Loucy (cell line): Measurements from ENCODE around the gene PPTC7.
"Not testable (repeated sequence)": the region's sequence is repeated elsewhere in the genome, so short reads cannot be mapped to it uniquely, and the experiment has no call there.

Experiments used
- H2AFZ ChIP-seq: fragments of 200-600 bp; sonication (generic); 2 replicates; pipeline ENCODE4 v1.6.0; 2016; ENCODE audit warnings: antibody characterized with exemption, mild to moderate bottlenecking, low read length, moderate library complexity
- H3F3A ChIP-seq: fragments of 200-600 bp; 2 replicates; pipeline ENCODE4 v1.6.0; 2016; ENCODE audit warnings: antibody characterized with exemption, low read depth, mild to moderate bottlenecking
- H3K27me3 ChIP-seq: fragments of 200-600 bp; sonication (generic); 2 replicates; pipeline ENCODE4 v1.6.1; 2014; ENCODE audit warnings: low read length, mild to moderate bottlenecking; ENCODE audit not compliant: insufficient read depth, poor library complexity, severe bottlenecking
- H3K36me3 ChIP-seq: fragments of 200-600 bp; sonication (generic); 2 replicates; pipeline ENCODE4 v1.6.1; 2016; ENCODE audit warnings: low read length; ENCODE audit not compliant: insufficient read depth
- H3K4me1 ChIP-seq: fragments of 200-600 bp; sonication (generic); 2 replicates; pipeline ENCODE4 v1.5.1; 2014; ENCODE audit warnings: low read length, mild to moderate bottlenecking; ENCODE audit not compliant: insufficient read depth, poor library complexity, severe bottlenecking
- H3K4me2 ChIP-seq: fragments of 200-600 bp; sonication (generic); 2 replicates; pipeline ENCODE4 v1.6.0; 2014; ENCODE audit warnings: antibody characterized with exemption, low read length, low read depth, mild to moderate bottlenecking; ENCODE audit not compliant: poor library complexity, severe bottlenecking
- H3K4me3 ChIP-seq: fragments of 200-600 bp; sonication (generic); 2 replicates; pipeline ENCODE4 v1.5.1; 2014; ENCODE audit warnings: low read length, mild to moderate bottlenecking, mixed read lengths; ENCODE audit not compliant: poor library complexity, severe bottlenecking
- H3K79me2 ChIP-seq: fragments of 200-600 bp; sonication (generic); 2 replicates; pipeline ENCODE4 v1.6.1; 2014; ENCODE audit warnings: low read length; ENCODE audit not compliant: insufficient read depth
- H3K9ac ChIP-seq: fragments of 200-600 bp; sonication (generic); 2 replicates; pipeline ENCODE4 v1.6.0; 2014; ENCODE audit warnings: mild to moderate bottlenecking, low read depth, low read length, moderate library complexity; ENCODE audit not compliant: poor library complexity, severe bottlenecking
- H3K9me2 ChIP-seq: fragments of 200-600 bp; sonication (generic); replicated peaks from 2 replicates; pipeline ENCODE4 v1.6.1; 2016; ENCODE audit warnings: low read depth, low read length, mixed read lengths
- H3K9me3 ChIP-seq: fragments of 200-600 bp; sonication (generic); 2 replicates; pipeline ENCODE4 v1.6.1; 2014; ENCODE audit warnings: mild to moderate bottlenecking, antibody characterized with exemption, low read length, low read depth; ENCODE audit not compliant: insufficient read depth
- H4K20me1 ChIP-seq: fragments of 200-600 bp; sonication (generic); 2 replicates; pipeline ENCODE4 v1.6.0; 2014; ENCODE audit warnings: antibody characterized with exemption, low read length, mild to moderate bottlenecking; ENCODE audit not compliant: insufficient read depth, poor library complexity, severe bottlenecking
- EZH2phosphoT487 ChIP-seq: fragments of 200-600 bp; IDR thresholded peaks from 2 replicates; pipeline ENCODE4 v1.6.1; 2018; ENCODE audit warnings: antibody characterized with exemption, mild to moderate bottlenecking, moderate library complexity, borderline replicate concordance
- TF ChIP-seq, protein P1 (sequence below): fragments of 200-600 bp; sonication (generic); conservative IDR thresholded peaks from 2 replicates; pipeline ENCODE4 v1.5.1; 2014; ENCODE audit warnings: mild to moderate bottlenecking, antibody characterized with exemption, low read length

Gene PPTC7

DNA sequence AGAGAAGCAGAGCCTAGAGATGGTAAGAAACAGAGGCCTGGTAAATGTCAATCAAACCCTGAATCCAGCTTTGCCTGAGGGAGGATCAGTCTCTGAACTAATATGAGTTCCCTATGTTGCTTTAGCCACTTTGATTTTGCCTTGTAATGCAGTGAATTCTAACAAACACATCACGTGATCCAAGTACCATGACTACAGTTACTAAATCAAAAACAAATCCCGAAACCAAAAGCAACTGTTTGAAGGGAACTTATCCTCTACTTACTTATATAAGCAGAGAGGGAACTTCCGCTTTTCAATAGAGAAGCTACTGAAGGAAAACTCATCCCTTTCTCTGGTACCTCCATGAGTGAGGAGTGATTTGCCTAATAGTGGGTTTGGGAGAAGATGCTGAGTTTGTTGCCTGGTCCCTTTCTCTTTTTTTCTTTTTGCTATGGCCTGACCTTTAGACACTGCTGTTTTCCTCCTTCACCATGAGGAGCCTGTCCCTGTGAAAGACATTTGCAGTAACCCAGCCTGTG is 7.7 kb upstream of the PPTC7 start:
- Histone ChIP-seq H3F3A (no peaks in the 10 kb centered on the region), H3K9ac (no peak overlapping the region), H3K4me2 (no peak overlapping the region), H2AFZ (peak overlapping the region; percentile 51), H3K4me1 (peaks cover under 1% of the 10 kb centered on the region), H3K9me3 (no peaks in the 10 kb centered on the region), H3K9me2 (no peaks in the 10 kb centered on the region), H3K4me3 (no peak overlapping the region), H3K79me2 (no peaks in the 10 kb centered on the region), H3K36me3 (no peaks in the 10 kb centered on the region), H4K20me1 (no peaks in the 10 kb centered on the region), H3K27me3 (no peaks in the 10 kb centered on the region)
- no peak for TF ChIP-seq EZH2phosphoT487
- TF ChIP-seq, protein P1, sequence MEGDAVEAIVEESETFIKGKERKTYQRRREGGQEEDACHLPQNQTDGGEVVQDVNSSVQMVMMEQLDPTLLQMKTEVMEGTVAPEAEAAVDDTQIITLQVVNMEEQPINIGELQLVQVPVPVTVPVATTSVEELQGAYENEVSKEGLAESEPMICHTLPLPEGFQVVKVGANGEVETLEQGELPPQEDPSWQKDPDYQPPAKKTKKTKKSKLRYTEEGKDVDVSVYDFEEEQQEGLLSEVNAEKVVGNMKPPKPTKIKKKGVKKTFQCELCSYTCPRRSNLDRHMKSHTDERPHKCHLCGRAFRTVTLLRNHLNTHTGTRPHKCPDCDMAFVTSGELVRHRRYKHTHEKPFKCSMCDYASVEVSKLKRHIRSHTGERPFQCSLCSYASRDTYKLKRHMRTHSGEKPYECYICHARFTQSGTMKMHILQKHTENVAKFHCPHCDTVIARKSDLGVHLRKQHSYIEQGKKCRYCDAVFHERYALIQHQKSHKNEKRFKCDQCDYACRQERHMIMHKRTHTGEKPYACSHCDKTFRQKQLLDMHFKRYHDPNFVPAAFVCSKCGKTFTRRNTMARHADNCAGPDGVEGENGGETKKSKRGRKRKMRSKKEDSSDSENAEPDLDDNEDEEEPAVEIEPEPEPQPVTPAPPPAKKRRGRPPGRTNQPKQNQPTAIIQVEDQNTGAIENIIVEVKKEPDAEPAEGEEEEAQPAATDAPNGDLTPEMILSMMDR: no peak

DNA sequence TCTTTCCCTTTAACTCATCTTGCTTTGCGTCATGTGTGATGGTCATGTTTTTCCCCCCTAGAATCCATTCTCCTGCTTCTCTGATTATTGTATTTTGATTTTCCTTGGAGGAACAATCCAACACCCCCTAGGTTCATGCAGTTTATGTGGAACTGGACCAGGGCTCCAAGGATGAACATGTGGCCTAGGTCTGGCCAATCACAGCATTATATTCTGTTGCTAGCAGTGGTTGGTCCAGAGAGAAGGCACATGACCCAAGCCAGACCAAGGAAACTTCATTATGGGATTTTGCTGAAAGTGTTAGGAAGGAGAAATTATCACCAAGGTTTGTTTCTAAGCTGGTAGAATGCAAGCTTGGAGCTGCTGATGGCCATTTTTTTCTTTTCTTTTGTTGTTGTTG is 6.9 kb upstream of the PPTC7 start:
- TF ChIP-seq, protein P1: no peak
- no peak for TF ChIP-seq EZH2phosphoT487
- Histone ChIP-seq H3K9ac (no peak overlapping the region), H3K4me3 (no peak overlapping the region), H3K9me2 (no peaks in the 10 kb centered on the region), H3K79me2 (no peaks in the 10 kb centered on the region), H4K20me1 (no peaks in the 10 kb centered on the region), H2AFZ (peak overlapping the region; percentile 35), H3F3A (no peaks in the 10 kb centered on the region), H3K27me3 (no peaks in the 10 kb centered on the region), H3K4me2 (no peak overlapping the region), H3K4me1 (peaks cover 9% of the 10 kb centered on the region), H3K36me3 (no peaks in the 10 kb centered on the region), H3K9me3 (no peaks in the 10 kb centered on the region)

DNA sequence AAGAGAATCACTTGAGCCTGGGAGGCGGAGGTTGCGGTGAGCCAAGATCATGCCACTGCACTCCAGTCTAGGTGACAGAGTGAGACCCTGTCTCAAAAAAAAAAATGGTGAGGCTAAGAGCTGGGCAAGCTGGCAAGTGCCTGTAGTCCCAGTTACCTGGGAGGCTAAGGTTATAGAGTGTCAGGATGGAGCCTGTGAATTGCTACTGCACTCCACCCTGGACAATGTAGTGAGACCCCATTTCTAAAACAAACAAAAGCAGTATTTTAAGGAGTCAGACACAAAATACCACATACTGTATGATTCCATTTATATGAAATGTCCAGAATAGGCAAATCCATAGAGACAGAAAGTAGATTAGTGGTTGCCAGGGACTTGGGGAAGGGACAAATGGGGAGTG is 4.0 kb upstream of the PPTC7 start:
- H4K20me1 ChIP-seq, H3F3A ChIP-seq, H3K9me3 ChIP-seq, H3K9ac ChIP-seq, H3K27me3 ChIP-seq, H2AFZ ChIP-seq, H3K9me2 ChIP-seq, H3K4me2 ChIP-seq, H3K36me3 ChIP-seq, H3K4me3 ChIP-seq: not testable (repeated sequence)
- H3K79me2 ChIP-seq: peaks cover 12% of the 10 kb centered on the region
- peaks cover 23% of the 10 kb centered on the region for H3K4me1 ChIP-seq

DNA sequence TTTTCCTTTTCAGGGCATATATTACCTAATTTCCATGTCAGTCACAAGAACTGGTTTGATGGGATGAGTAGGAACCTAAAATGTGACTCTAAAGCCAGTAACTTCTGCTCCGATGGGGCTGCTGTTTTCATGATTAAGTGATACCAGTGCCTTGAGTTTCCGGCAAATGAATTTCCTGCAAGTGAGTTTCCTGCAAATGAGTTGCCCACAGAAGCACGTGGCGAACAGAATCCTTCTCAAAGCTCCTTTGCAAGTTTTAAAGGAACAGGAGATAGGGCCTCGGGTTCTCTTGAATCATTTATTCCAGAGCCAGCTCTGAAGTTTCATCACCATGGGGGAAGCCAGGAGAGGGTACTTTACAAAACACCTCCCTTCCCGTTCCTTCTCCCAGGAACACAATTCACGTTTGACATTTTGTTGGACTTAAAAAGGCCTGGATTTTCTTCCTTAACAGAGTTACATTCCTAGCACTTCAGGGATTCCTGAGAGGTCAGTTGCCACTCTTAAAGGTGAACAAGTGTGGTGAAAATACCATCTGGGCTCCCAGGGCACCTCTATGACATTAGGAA is 2.2 kb upstream of the PPTC7 start:
- Histone ChIP-seq H3K4me1 (peaks cover 27% of the 10 kb centered on the region), H2AFZ (peak overlapping the region; percentile 81), H4K20me1 (peaks cover 24% of the 10 kb centered on the region), H3K4me3 (peak overlapping the region; percentile 58), H3K9me2 (no peaks in the 10 kb centered on the region), H3K36me3 (no peaks in the 10 kb centered on the region), H3K4me2 (peak overlapping the region; percentile 87), H3F3A (no peaks in the 10 kb centered on the region), H3K9ac (peak overlapping the region; percentile 47), H3K9me3 (no peaks in the 10 kb centered on the region), H3K27me3 (no peaks in the 10 kb centered on the region), H3K79me2 (peaks cover 30% of the 10 kb centered on the region)
- no peak for TF ChIP-seq EZH2phosphoT487
- TF ChIP-seq, protein P1: no peak
